ENCODE measurements around the gene SOCS3. TPM values are rescaled to one million over a fixed set of nuclear protein-coding genes. Genes with fewer than 3 reads are reported as not detected.

The SOCS3 gene
- total RNA-seq, 2 experiments from 2014 or later = not detected

DNA sequence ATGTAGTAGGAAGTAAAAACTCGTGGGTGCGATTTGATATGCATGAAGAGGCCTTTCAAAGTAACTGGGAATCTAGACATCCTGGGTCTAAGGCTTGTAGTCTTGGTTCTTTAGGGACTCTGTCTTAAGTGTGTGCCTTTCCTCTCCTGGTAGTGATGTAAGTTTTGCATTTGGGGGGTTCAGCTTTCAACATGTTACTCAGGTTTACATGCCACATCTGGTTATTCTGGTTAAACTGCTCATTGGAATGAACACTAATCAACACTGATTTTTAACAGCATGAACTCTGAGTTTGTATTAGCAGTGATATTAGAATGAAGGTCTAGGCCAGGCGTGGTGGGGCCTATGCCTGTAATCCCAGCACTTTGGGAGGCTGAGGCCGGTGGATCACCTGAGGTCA, 33.7 kb upstream of the SOCS3 start:
- TF ChIP-seq EZH2phosphoT487 (IDR thresholded peaks at IDR 0.05; ENCODE audit: borderline replicate concordance, low read depth, low read length) = no peak
- TF ChIP-seq, protein P1, sequence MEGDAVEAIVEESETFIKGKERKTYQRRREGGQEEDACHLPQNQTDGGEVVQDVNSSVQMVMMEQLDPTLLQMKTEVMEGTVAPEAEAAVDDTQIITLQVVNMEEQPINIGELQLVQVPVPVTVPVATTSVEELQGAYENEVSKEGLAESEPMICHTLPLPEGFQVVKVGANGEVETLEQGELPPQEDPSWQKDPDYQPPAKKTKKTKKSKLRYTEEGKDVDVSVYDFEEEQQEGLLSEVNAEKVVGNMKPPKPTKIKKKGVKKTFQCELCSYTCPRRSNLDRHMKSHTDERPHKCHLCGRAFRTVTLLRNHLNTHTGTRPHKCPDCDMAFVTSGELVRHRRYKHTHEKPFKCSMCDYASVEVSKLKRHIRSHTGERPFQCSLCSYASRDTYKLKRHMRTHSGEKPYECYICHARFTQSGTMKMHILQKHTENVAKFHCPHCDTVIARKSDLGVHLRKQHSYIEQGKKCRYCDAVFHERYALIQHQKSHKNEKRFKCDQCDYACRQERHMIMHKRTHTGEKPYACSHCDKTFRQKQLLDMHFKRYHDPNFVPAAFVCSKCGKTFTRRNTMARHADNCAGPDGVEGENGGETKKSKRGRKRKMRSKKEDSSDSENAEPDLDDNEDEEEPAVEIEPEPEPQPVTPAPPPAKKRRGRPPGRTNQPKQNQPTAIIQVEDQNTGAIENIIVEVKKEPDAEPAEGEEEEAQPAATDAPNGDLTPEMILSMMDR (conservative IDR thresholded peaks at IDR 0.05; ENCODE audit: low read length) = no peak
- no peak for DNase-seq (ENCODE audit: low spot score)
- peaks cover 69% of the 10 kb centered on the region for H3K36me3 ChIP-seq (ENCODE audit: insufficient read depth, low read length)
- POLR2A ChIA-PET = no interaction called here
- BruUV-seq (replicated peaks) = no TSS peak
- H2AFZ ChIP-seq (ENCODE audit: low read length) = no peak overlapping the region
- H3K4me3 ChIP-seq (ENCODE audit: low read depth, low read length, poor library complexity, severe bottlenecking) = no peak overlapping the region
- intact Hi-C loops (cut with micrococcal nuclease; ENCODE audit: unreplicated experiment) = no loop called here
- peaks cover 17% of the 10 kb centered on the region; the same call in 1 of the 2 replicates for H3K79me2 ChIP-seq (ENCODE audit: insufficient read depth, low read depth, low read length)
- CTCF ChIA-PET (ENCODE audit: unreplicated experiment) = no interaction called here
- H3K9me3 ChIP-seq (ENCODE audit: low read length) = no peaks in the 10 kb centered on the region
- H4K20me1 ChIP-seq (ENCODE audit: insufficient read depth, low read length) = no peaks in the 10 kb centered on the region
- no peaks in the 10 kb centered on the region for H3K9me2 ChIP-seq (ENCODE audit: insufficient read depth, low read length)
- H3K4me1 ChIP-seq (ENCODE audit: insufficient read depth, low read length, poor library complexity, severe bottlenecking) = peaks cover 6% of the 10 kb centered on the region
- no peak overlapping the region for H3K4me2 ChIP-seq (ENCODE audit: low read length)
- no peak overlapping the region for H3K27ac ChIP-seq (ENCODE audit: low read depth, low read length, poor library complexity, severe bottlenecking)

- Histone ChIP-seq H2AFZ (ENCODE audit: low read length) (no peak overlapping the region), H4K20me1 (ENCODE audit: insufficient read depth, low read length) (0 out of 2 replicates have a peak, but pooled peaks cover 5% of the 10 kb centered on the region), H3K79me2 (ENCODE audit: insufficient read depth, low read depth, low read length) (peaks cover 28% of the 10 kb centered on the region), H3K4me3 (ENCODE audit: low read depth, low read length, poor library complexity, severe bottlenecking) (no peak overlapping the region), H3K27ac (ENCODE audit: low read depth, low read length, poor library complexity, severe bottlenecking) (no peak overlapping the region), H3K36me3 (ENCODE audit: insufficient read depth, low read length) (peaks cover 56% of the 10 kb centered on the region), H3K4me2 (ENCODE audit: low read length) (no peak overlapping the region), H3K9me3 (ENCODE audit: low read length) (no peaks in the 10 kb centered on the region), H3K4me1 (ENCODE audit: insufficient read depth, low read length, poor library complexity, severe bottlenecking) (peaks cover 19% of the 10 kb centered on the region), H3K9me2 (ENCODE audit: insufficient read depth, low read length) (no peaks in the 10 kb centered on the region)
- POLR2A ChIA-PET = no interaction called here
- BruUV-seq (replicated peaks) = no TSS peak
- TF ChIP-seq EZH2phosphoT487 (IDR thresholded peaks at IDR 0.05; ENCODE audit: borderline replicate concordance, low read depth, low read length) = no peak
- TF ChIP-seq, protein P1 (conservative IDR thresholded peaks at IDR 0.05; ENCODE audit: low read length) = no peak
- DNase-seq (ENCODE audit: low spot score) = no peak
- CTCF ChIA-PET (ENCODE audit: unreplicated experiment) = no interaction called here
- intact Hi-C loops (cut with micrococcal nuclease; ENCODE audit: unreplicated experiment) = no loop called here
Measured at GRCh38 chr17:78392295-78392694, 32.4 kb upstream of the SOCS3 start.

GRCh38 chr17:78391843-78392242, 32.0 kb upstream of the SOCS3 start:
- Histone ChIP-seq H3K4me2 (ENCODE audit: low read length) (no peak overlapping the region), H3K4me3 (ENCODE audit: low read depth, low read length, poor library complexity, severe bottlenecking) (no peak overlapping the region), H4K20me1 (ENCODE audit: insufficient read depth, low read length) (0 out of 2 replicates have a peak, but pooled peaks cover 8% of the 10 kb centered on the region), H3K36me3 (ENCODE audit: insufficient read depth, low read length) (peaks cover 54% of the 10 kb centered on the region), H3K9me2 (ENCODE audit: insufficient read depth, low read length) (no peaks in the 10 kb centered on the region), H2AFZ (ENCODE audit: low read length) (no peak overlapping the region), H3K9me3 (ENCODE audit: low read length) (no peaks in the 10 kb centered on the region), H3K27ac (ENCODE audit: low read depth, low read length, poor library complexity, severe bottlenecking) (no peak overlapping the region), H3K4me1 (ENCODE audit: insufficient read depth, low read length, poor library complexity, severe bottlenecking) (peaks cover 22% of the 10 kb centered on the region), H3K79me2 (ENCODE audit: insufficient read depth, low read depth, low read length) (peaks cover 32% of the 10 kb centered on the region)
- no peak for DNase-seq (ENCODE audit: low spot score)
- ChIA-PET CTCF (ENCODE audit: unreplicated experiment) (no interaction called here), POLR2A (interaction anchor here (1.0 kb wide), 1 partner anchor 10 kb away, joined by 4 read pairs; no protein-coding TSS in a partner anchor)
- BruUV-seq (replicated peaks) = no TSS peak
- intact Hi-C loops (cut with micrococcal nuclease; ENCODE audit: unreplicated experiment) = no loop called here
- TF ChIP-seq, protein P1 (conservative IDR thresholded peaks at IDR 0.05; ENCODE audit: low read length) = no peak
- TF ChIP-seq EZH2phosphoT487 (IDR thresholded peaks at IDR 0.05; ENCODE audit: borderline replicate concordance, low read depth, low read length) = no peak

Data from OCI-LY7 (cell line).